HG02798 (cell line): Measurements from ENCODE around the gene MRPS34.

Experiments used
- ATAC-seq: cut with Tn5 transposase; IDR thresholded peaks from one replicate; pipeline ENCODE4 v1.9.1; 2021; ENCODE audit warnings: mild to moderate bottlenecking; ENCODE audit not compliant: unreplicated experiment, poor library complexity

The MRPS34 gene

DNA sequence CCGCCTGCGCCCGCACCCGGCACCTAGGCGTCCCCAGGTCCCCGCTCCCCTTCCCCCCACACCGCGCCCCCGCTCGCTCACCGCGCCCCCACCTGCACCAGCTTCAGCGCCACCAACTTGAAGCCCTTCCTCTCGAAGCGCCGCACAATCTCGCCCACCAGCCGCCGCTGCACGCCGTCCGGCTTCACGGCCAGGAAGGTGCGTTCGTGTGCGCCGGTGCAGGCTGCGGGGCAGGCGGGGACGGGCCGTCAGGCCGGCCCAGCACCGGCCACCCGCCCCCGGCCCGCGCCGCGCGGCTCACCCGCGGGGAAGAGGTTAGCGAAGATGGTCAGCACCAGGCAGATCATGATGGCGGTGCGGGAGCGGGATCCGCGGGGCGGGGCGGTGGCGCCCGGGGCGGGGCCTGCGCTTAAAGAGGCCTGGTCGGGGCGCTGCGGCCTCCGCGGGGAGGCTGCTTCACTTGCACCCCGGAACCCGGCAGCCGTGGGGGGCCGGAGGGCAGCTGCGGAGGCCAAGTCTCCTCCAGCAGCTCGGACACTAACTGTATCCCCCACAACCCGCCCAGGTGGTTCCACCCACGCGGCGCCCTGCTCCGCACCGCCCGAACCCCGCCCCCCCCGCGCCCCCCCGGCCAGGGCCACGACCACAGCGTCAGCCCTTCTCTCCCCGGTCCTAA lies 1.6 kb downstream of the MRPS34 start, which contains the start of gene NME3:
Gene NME3, minus strand, starts transcription at position 356 of the 676 bp plus-strand sequence. Its CDS starts 9 bp downstream, at position 347.
- peak; percentile 32 for ATAC-seq

DNA sequence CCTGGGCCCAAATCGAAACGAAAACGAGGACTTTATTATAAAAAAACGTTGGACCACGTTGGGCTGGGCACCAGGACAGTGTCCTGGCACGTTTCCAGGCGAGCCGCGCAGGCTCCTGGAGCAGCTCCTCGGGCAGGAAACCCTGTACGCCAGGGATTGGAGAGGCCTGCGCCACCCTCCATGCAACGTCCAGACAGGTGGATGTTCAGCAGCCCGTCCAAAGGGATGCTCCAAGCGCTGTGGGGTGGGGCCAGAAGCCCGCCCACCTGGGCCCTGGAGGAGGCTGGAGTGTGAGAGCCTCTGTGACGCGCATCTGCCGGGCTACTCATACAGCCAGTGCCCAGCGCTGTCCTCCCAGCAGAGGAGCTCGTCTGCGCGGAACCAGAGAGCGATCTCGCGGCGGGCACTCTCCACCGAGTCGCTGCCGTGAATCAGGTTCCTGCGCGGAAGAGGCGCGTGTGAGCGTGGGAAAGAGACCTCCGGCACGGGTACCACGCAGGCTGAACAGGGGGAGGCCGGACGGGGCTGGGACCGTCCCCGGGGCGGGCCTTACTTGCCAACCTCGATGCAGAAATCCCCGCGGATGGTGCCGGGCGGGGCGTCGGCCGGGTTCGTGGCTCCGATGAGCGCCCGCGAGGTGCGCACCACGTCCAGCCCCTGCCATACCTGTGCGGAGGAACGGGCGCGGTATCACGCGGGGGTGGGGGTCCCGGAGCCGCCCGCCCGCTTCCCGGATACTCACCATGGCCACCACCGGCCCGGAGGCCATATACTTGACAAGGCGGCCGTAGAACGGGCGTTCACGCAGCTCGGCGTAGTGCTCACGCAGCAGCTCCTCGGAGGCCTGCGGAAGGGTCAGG lies 2.4 kb downstream of the MRPS34 start:
- no peak for ATAC-seq

DNA sequence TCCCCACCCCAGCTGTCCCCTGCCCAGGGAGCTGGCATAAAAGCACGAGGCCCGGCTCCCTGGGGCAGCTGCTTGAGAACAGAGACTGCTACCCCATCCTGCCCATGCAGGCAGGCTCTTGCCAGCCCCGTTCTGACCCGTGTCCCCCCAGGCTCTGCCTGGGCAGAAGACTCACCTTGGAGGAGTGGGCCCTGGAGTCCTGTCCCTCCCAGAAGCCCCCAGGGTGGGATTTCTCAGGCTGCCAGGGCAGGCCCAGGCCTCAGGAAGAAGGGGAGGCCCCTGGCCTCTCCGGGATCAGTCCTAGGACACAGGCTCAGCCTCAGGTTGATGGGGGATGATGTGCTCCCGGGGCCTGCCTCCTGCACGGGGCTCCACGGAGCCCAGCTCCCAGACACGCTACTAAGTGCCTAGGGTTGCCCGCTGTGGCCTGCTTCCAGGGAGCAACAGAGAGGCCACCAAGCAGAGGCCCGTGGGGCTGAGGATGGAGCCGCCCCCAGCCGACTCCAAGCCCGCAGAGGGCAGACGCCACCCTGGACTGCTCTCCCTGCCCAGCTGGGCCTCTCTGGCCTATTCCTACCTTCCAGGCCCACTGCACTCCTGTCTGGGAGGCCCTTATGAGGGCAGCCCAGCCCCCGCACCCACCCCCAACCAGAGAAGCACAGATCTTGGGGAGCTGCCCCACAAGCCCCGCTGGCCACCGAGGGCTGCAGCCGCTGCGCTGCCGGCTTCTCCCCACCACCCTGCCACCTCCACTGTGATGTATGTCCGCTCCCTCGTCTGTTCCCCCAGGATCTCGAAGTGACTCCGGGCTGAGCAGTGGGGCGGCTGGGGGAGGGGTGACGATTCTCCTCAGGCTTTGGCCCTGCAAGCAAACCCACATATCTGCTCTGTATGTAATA lies 3.3 kb downstream of the MRPS34 start:
- no peak for ATAC-seq

DNA sequence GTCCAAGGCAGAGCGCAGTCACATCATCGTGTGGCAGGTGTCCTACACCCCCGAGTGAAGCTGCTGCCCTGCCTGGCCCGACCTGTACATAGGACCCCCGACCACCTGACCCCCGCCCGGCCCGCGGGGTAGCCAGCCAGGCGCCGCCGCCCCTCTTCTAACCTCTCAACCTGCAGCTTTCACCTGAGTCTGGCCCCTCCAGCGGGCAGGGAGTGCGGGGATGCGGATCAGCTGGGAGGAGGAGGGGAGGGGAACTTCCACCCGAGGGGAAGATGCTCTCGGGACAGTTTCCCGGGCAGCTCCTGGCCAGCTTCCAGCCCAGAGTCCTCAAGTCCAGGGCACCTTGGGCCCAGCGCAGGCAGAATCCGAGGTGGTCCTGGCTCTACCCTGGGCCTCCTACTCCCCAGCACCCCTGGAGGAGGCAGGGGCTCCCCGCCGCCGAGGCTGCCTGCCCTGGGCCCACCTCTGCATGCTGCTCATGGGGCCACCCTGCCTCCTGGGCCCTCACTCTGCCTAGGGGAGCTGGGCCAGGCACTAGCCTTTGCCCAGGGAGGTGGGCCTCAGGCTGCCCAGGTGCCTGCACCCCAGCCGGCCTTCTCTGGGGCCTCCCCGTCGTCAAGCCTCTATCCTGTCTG lies 4.0 kb downstream of the MRPS34 start:
- ATAC-seq: no peak

DNA sequence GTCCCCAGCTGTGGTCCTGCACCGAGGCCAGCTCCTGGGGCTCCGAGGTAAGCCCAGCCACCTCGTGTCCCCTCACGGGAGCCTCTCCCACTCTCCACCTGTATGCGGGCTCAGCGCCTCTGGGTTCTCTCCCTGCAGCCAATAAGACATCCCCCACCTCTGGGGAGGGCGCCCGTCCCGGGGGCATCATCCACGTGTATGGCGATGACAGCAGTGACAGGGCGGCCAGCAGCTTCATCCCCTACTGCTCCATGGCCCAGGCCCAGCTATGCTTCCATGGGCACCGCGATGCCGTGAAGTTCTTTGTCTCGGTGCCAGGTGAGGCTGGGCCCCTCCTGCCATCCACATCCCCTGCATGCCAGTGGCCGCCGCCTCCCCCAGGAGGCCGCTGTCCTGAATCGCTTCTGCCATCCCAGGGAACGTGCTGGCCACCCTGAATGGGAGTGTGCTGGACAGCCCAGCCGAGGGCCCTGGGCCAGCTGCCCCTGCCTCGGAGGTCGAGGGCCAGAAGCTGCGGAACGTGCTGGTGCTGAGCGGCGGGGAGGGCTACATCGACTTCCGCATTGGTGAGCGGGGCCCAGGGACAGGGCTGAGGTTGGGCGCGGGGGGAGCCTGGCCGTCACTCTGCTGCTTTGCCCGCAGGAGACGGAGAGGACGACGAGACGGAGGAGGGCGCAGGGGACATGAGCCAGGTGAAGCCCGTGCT lies 4.7 kb downstream of the MRPS34 start:
- no peak for ATAC-seq

DNA sequence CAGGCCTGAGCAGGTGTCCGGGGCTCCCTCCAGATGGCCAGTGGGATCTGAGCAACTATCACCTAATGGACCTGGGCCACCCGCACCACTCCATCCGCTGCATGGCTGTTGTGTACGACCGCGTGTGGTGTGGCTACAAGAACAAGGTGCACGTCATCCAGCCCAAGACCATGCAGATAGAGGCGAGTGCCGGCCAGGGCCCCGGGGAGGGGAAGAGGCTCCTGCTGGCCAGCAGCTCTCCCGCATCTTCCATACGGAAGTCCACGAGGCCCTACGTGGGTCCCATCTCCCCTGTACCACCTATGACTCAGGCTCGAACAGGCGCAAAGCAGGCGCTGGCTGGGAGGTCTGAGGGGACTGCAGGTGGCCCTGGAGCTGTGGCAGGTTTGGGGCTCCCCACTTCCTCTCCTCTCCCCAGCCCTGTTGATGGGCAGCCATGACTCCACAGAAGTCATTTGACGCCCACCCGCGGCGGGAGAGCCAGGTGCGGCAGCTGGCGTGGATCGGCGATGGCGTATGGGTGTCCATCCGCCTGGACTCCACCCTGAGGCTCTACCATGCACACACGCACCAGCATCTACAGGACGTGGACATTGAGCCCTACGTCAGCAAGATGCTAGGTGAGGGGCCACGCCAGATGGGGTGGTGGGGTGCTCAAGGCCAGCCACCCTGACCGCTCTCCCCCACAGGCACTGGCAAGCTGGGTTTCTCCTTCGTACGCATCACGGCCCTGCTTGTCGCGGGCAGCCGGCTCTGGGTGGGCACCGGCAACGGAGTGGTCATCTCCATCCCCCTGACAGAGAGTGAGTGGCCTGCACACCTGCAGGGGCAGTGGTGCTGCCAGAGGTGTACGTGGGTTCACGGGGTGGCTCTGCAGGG lies 5.6 kb downstream of the MRPS34 start:
- ATAC-seq: no peak

DNA sequence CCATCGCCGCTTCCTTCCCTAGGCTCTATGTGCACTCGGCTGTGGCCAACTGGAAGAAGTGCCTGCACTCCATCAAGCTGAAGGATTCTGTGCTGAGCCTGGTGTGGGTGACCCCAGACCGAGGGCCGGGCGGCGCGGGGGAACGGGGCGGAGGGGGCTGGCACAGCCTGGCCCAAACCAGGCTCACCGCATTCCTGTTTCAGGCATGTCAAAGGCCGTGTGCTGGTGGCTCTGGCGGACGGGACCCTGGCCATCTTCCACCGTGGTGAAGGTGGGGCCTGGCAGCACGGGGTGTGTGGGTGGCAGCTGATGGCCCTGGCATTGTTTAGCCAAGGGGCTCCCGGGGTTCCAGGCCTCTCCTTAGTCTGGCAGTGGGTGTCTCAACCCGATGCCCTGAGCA lies 6.2 kb downstream of the MRPS34 start:
- no peak for ATAC-seq

DNA sequence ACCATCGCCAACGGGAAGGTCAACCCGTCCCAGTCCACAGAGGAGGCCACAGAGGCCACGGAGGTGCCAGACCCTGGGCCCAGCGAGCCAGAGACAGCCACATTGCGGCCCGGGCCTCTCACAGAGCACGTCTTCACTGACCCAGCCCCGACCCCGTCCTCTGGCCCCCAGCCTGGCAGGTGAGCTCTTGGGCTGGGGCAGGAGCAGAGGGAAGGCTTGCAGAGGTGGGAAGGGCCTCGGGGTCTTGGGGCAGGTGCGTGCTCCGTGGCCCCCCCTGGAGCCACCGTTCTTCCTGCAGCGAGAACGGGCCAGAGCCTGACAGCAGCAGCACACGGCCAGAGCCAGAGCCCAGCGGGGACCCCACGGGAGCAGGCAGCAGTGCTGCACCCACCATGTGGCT lies 6.7 kb downstream of the MRPS34 start:
- no peak for ATAC-seq

DNA sequence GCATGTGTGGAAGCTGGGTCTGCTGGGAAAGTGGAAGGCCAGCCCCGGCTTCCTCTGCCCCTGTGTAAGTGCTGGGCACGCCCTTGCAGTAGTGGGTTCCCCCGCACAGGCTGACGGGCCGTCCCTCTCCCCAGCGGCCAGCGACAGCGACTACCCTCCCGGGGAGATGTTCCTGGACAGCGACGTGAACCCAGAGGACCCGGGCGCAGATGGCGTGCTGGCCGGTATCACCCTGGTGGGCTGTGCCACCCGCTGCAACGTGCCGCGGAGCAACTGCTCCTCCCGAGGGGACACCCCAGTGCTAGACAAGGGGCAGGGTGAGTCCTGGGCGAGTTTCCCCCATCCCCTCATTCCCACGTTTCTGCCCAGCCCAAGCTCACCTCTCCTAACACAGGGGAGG lies 7.1 kb downstream of the MRPS34 start:
- ATAC-seq: no peak

DNA sequence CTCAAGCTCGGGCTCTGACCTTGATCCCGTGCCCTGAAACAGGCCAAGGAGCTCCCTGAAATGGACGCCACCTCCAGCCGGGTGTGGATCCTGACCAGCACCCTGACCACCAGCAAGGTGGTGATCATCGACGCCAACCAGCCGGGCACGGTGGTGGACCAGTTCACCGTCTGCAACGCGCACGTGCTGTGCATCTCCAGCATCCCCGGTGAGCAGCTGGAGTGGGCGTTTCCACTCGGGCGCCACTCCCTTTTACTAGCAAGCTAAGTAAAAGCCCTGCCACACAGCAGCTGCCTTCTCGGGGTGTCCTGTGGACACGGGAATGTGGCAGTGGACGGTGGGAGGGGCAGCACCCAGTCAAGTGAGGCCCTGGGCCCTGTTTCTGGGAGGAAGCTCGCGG lies 8.0 kb downstream of the MRPS34 start:
- no peak for ATAC-seq

DNA sequence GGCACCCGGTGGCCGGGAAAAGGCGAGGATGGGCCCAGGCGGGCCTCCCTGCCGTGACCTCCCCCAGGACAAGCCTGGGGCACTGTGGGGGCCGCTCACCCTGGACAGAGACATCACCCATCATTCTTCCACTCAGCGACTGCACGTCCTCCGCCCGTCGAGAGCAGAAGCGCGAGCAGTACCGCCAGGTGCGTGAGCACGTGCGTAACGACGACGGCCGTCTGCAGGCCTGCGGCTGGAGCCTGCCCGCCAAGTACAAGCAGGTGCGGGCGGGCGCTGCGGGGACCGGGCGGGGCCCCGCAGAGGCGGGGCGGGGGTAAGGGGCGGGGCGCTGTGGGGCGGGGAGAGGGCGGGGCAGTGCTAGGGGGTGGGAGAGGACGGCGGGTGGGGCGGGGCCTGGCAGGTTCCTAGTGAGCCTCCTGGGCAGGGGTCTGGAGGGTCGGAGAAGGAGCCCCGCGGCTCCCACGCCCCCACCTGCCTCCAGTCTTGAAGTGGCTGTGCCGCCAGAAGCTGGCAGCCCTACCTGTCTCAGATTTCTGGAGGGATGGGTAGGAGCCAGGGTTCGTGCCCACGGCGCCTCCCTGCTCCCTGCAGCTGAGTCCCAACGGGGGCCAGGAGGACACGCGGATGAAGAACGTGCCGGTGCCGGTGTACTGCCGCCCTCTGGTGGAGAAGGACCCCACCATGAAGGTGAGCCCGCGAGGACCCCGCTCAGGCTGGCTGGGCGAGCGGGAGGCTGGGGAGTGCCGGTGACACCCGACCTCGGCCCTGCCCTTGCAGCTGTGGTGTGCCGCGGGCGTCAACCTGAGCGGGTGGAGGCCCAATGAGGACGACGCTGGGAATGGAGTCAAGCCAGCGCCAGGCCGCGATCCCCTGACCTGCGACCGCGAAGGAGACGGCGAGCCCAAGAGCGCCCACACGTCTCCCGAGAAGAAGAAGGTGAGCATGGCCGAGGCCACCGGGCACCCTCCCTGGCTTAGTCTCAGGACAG lies 9.1 kb downstream of the MRPS34 start:
- no peak for ATAC-seq

DNA sequence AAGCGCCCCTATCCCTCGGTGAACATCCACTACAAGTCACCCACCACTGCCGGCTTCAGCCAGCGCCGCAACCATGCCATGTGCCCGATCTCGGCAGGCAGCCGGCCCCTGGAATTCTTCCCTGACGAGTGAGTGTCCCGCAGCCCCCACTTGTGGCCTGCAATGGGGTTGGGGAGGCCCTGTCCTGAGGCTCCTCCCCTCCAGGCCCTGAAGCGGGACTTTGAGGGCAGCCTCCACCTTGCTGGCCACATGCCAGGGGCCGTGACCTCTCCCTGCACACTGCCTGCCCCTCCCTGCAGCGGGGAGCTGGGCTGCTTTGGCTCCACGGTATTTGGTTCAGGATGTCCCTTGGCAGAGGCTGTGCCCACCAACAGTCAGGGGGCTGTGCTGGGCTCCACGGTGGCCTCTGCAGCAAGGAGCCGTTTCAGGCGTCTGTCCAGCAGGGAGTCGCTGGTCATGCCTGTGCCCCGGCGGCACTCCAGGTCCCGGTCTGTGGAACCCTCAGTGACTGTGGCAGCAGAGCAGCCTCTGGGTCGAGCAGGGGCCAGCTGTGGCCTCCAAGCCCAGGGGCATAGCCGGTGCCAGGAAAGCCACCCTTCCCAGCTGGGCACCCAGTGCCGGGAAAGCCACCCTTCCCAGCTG lies 9.9 kb downstream of the MRPS34 start:
- ATAC-seq: no peak

DNA sequence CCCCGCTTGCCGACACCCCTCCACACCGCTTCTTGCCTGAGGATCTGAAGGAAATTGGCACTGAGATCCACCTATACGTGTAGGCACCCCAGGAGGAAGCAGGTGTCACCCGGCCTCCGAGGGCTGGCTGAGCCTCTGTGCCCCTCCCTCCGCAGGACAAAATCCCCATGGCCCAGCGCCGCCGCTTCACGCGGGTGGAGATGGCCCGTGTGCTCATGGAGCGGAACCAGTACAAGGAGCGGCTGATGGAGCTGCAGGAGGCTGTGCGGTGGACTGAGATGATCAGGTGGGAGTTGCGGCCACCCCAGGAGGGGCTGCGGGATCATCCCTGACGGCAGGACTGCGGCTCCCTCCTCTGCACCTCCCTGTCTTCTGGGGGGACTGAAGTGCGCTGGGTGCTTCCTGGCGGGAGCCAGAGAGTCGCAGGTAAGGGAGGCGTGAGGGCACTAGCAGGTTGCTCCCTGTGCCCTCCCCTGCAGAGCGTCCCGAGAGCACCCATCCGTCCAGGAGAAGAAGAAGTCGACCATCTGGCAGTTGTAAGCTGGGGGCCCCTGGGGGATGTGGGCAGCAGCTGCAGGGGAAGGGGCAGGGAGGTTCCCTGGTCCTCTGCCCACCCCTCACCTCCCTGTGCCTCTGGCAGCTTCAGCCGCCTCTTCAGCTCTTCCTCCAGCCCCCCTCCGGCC lies 10.6 kb downstream of the MRPS34 start:
- no peak for ATAC-seq

DNA sequence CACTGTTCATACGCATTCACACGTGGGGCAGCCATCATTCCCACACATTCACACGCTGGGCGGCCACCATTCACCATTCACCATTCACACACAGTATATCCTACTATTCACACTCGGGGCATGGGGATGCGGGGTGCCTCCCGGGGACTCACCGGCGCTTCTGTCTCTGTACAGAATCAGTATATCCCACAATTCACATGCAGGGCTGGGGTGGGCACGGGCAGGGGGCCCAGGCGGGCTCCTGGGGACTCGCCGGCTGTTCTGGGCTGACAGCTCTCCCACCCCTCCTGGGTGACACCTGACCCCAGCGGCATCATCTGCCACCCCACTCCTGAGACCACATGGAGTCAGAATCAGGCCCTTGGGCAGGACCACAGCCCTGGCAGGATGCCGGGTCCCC lies 11.2 kb downstream of the MRPS34 start:
- ATAC-seq: no peak

DNA sequence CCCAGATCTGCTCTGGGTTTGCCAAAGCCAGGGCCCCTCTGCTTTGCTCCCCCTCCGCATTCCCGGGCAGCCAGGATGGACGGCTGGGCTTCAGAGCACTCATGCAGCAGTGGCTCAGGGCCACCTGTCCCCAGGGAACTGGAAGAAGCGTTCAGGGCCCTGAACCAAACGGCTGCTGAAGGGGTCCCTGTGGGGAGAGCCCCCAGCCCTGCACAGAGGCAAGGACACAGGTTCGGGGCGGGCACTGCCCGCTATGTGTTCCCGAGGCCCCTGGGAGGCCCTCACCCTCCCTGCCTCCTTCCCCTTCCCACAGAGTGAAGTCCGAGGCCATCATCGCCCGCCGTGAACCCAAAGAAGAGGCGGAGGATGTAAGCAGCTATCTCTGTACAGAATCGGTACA lies 12.0 kb downstream of the MRPS34 start:
- ATAC-seq: no peak

DNA sequence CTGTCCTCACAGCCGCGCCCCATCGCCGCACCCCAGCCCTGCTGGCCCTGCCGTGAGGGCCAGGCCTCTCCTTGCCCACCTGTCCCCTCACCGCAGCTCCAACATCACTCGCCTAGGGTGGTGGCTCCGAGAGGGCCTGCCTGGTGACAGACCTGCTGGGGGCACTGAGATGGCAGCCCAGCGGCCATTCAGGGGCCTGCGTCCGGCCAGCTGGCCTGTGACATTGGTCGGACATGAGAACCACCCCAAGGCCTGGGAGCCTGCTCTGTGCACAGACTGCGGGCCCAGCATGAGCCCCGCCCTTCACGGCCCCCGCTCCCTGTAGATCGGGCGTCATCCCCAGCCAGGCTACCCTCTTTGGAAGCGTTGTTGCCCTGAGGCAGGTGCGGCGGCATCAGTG lies 13.4 kb downstream of the MRPS34 start:
- ATAC-seq: no peak

DNA sequence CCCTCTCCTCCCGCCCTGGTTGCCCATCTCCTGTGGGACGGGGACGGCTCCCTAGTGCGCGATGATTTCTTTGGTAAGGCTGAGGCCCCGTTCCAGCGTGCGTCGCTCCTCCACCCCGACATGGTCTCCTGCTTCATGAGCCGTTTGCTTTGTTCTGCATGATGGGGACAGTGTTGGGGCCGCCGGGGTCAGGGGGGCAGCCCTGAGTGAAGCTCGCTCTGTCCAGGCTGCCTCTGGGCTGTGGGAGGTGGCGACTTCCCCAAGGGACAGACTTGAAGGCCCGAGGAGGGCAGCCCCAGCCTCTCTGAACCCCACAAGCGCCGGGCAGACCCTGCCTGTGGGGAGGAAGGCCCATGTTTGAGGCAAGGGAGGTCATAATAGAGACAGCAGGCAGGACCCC lies 14.0 kb downstream of the MRPS34 start:
- no peak for ATAC-seq
